IMR-90 (cell line): ENCODE results near the gene SSPN.

Source experiments
- BHLHE40 ChIP-seq: fragments of 150-350 bp; IDR thresholded peaks from 2 replicates; pipeline ENCODE4 v1.6.1; 2016; ENCODE audit warnings: mild to moderate bottlenecking, low read depth, low read length
- CHD1 ChIP-seq: IDR thresholded peaks from 2 replicates; pipeline ENCODE4 v1.6.1; 2012; ENCODE audit warnings: low read depth, low read length, improper control_type of control experiment
- MAFK ChIP-seq: IDR thresholded peaks from 2 replicates; pipeline ENCODE4 v1.6.1; 2012; ENCODE audit warnings: low read depth, low read length, improper control_type of control experiment
- MXI1 ChIP-seq: IDR thresholded peaks from 2 replicates; pipeline ENCODE4 v1.6.1; 2012; ENCODE audit warnings: low read depth, mild to moderate bottlenecking, low read length, moderate library complexity, borderline replicate concordance
- NFE2L2 ChIP-seq: fragments of 150-350 bp; IDR thresholded peaks from 2 replicates; pipeline ENCODE4 v1.6.1; 2016; ENCODE audit warnings: low read depth, mild to moderate bottlenecking, low read length
- POLR2A ChIP-seq: IDR thresholded peaks from 2 replicates; pipeline ENCODE4 v1.6.1; 2012; ENCODE audit warnings: mild to moderate bottlenecking, low read depth, low read length
- RAD21 ChIP-seq: IDR thresholded peaks from 2 replicates; pipeline ENCODE4 v1.6.1; 2012; ENCODE audit warnings: low read length, improper control_type of control experiment
- RCOR1 ChIP-seq: IDR thresholded peaks from 2 replicates; pipeline ENCODE4 v1.6.1; 2012; ENCODE audit warnings: mild to moderate bottlenecking, low read length, improper control_type of control experiment; ENCODE audit not compliant: insufficient replicate concordance
- TF ChIP-seq, protein P1 (sequence below): conservative IDR thresholded peaks from 2 replicates; pipeline ENCODE4 v1.5.1; 2012; ENCODE audit warnings: mild to moderate bottlenecking, low read depth, low read length, improper control_type of control experiment

DNA sequence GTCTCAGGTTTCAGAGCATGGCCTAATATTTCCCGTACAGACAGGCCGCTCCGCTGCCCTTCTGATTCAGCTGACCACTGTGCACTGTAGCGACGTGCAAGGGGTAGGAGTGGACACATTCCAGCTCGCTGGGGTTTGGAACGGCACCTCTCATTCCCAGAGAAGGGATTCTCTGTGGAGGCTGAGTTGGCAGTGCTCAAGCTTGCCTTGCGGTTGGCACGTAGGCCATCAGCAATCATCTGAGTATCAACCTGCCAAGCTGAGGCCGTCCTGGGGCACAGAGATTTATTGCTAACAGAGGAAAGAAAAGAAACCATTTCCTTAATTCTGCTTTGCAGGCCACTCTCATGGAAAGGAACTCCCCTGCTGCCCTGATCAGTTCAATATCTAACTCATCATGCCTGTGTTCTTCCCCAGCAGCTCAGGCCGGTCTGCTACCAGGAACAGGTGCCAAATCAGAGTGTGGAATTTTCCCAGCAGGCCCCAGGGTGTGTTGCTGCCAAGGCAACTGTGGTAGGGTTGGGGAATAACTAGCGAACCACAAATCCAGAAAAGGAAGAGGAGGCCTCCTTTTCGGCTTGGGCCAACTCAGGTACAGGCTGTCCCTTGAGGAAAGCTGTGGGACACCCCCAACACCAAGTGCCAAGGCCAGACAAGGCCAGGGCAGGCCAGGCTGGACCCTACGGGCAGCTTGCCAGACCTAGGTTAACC lies 92.5 kb downstream of the SSPN start:
- TF ChIP-seq, protein P1, sequence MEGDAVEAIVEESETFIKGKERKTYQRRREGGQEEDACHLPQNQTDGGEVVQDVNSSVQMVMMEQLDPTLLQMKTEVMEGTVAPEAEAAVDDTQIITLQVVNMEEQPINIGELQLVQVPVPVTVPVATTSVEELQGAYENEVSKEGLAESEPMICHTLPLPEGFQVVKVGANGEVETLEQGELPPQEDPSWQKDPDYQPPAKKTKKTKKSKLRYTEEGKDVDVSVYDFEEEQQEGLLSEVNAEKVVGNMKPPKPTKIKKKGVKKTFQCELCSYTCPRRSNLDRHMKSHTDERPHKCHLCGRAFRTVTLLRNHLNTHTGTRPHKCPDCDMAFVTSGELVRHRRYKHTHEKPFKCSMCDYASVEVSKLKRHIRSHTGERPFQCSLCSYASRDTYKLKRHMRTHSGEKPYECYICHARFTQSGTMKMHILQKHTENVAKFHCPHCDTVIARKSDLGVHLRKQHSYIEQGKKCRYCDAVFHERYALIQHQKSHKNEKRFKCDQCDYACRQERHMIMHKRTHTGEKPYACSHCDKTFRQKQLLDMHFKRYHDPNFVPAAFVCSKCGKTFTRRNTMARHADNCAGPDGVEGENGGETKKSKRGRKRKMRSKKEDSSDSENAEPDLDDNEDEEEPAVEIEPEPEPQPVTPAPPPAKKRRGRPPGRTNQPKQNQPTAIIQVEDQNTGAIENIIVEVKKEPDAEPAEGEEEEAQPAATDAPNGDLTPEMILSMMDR = no peak
- TF ChIP-seq BHLHE40 = no peak
- TF ChIP-seq RAD21 = no peak
- TF ChIP-seq MAFK = no peak
- no peak for TF ChIP-seq NFE2L2
- no peak for TF ChIP-seq MXI1
- TF ChIP-seq POLR2A = no peak
- no peak for TF ChIP-seq RCOR1
- TF ChIP-seq CHD1 = no peak
